ENCODE measurements around the gene TET2.

GRCh38 chr4:105207386-105207785, 60.7 kb downstream of the TET2 start:
- no peak for TF ChIP-seq ZNF274 (IDR thresholded peaks at IDR 0.05; ENCODE audit: low read depth, low read length)
- no peak for TF ChIP-seq SUZ12 (IDR thresholded peaks at IDR 0.05; ENCODE audit: extremely low read depth, insufficient read depth, insufficient read length)
- TF ChIP-seq YY1 (IDR thresholded peaks at IDR 0.05; ENCODE audit: insufficient read depth, insufficient read length) = no peak
